K562 (cell line): ENCODE measurements around the gene LRRC43. TPM values are rescaled to one million over a fixed set of nuclear protein-coding genes. Genes with fewer than 3 reads are reported as not detected.
A peak's percentile ranks its signal among the peaks of the same experiment; 100 is the strongest.

Experiments
- ATAC-seq: fragments of 200-7000 bp; cut with Tn5 transposase; 3 replicates; pipeline ENCODE4 v1.9.1; 2020; ENCODE audit warnings: moderate library complexity
- BruUV-seq: library from RNA; stranded (reverse); fragments of 400-500 nt; replicated peaks from 2 replicates; lab custom pipeline; 2021; lab: Mats Ljungman, UMichigan
- CTCF ChIA-PET: fragments of 300-600 bp; formaldehyde crosslinking; extraction: SDS; loops from one replicate; lab custom pipeline; 2021; ENCODE audit warnings: low intra/inter-chr PET ratio; lab: Yijun Ruan, JAX
- POLR2A ChIA-PET: fragments of 300-600, 350-650 bp; sonication (Branson Sonifier 250); formaldehyde crosslinking; extraction: SDS; loops from one replicate; lab custom pipeline; 2021; ENCODE audit warnings: antibody characterized with exemption, inconsistent platforms; lab: Yijun Ruan, JAX
- DNase-seq, 4 experiments: peaks; one replicate each; pipeline versions ENCODE4 v3.0.0 to v3.0.0-alpha.2; 2011 to 2018; ENCODE audit warnings: low spot score in 3 of 4, mixed read lengths in 3 of 4; ENCODE audit errors: extremely low read depth in 1 of 4
- FAIRE-seq: peaks from 2 replicates; lab custom pipeline; 2011; peaks lifted over from hg19 to GRCh38; lab: Jason Lieb, UNC
- H2AFZ ChIP-seq: 2 replicates; pipeline ENCODE4 v1.6.0; 2011; ENCODE audit warnings: low read depth, low read length, control low read depth, inconsistent platforms
- H3K27ac ChIP-seq: fragments of 200-600 bp; 3 replicates; pipeline ENCODE4 v1.8.0; 2011; ENCODE audit warnings: low read depth, mild to moderate bottlenecking, control low read depth, inconsistent platforms, low read length, moderate library complexity, mixed read lengths; ENCODE audit errors: extremely low read depth
- H3K27me3 ChIP-seq, 2 experiments: fragments of 300-600 bp in 1 of 2; 2 replicates in 1 of 2; 3 replicates in 1 of 2; pipeline versions ENCODE4 v1.6.0 to v1.8.0; 2011; ENCODE audit warnings: inconsistent platforms in 2 of 2, low read length in 2 of 2, mild to moderate bottlenecking in 1 of 2, mixed read lengths in 1 of 2, moderate library complexity in 1 of 2; ENCODE audit not compliant: control insufficient read depth in 2 of 2, insufficient read depth in 2 of 2
- H3K36me3 ChIP-seq: fragments of 300-600 bp; 3 replicates; pipeline ENCODE4 v1.8.0; 2011; ENCODE audit warnings: mild to moderate bottlenecking, low read length, inconsistent platforms; ENCODE audit not compliant: control insufficient read depth, insufficient read depth
- H3K4me1 ChIP-seq, 2 experiments: fragments of 200-600 bp in 1 of 2; replicated peaks in 1 of 2; 2 replicates in 1 of 2; 3 replicates in 1 of 2; pipeline versions ENCODE4 v1.5.1 to v1.8.0; 2011; ENCODE audit warnings: inconsistent platforms in 2 of 2, low read length in 2 of 2, mild to moderate bottlenecking in 1 of 2, mixed read lengths in 1 of 2, moderate library complexity in 1 of 2; ENCODE audit not compliant: control insufficient read depth in 2 of 2, insufficient read depth in 2 of 2
- H3K4me2 ChIP-seq: 2 replicates; pipeline ENCODE4 v1.6.1; 2011; ENCODE audit warnings: low read length, control low read depth, inconsistent platforms, mixed read lengths; ENCODE audit not compliant: insufficient read depth
- H3K4me3 ChIP-seq: fragments of 200-600 bp; sonication (generic), shearing (Covaris generic); 2 replicates; pipeline ENCODE4 v1.5.1; 2016; ENCODE audit warnings: control low read depth, inconsistent platforms
- H3K79me2 ChIP-seq: fragments of 200-600 bp; 3 replicates; pipeline ENCODE4 v1.8.0; 2011; ENCODE audit warnings: low read length, inconsistent platforms; ENCODE audit not compliant: control insufficient read depth, insufficient read depth
- H3K9ac ChIP-seq, 2 experiments: 2 replicates each; pipeline versions ENCODE4 v1.6.0 to v1.6.1; 2011; ENCODE audit warnings: low read depth in 2 of 2, low read length in 2 of 2, control low read depth in 1 of 2, inconsistent platforms in 1 of 2, mild to moderate bottlenecking in 1 of 2, mixed read lengths in 1 of 2; ENCODE audit not compliant: insufficient read depth in 1 of 2
- H3K9me1 ChIP-seq: one replicate; pipeline ENCODE4 v1.6.0; 2011; ENCODE audit warnings: inconsistent platforms, mild to moderate bottlenecking, low read length, moderate library complexity; ENCODE audit not compliant: control insufficient read depth, insufficient read depth
- H3K9me3 ChIP-seq: replicated peaks from 2 replicates; pipeline ENCODE4 v1.5.1; 2011; ENCODE audit warnings: low read depth, low read length, inconsistent platforms; ENCODE audit not compliant: control insufficient read depth, insufficient read depth
- H4K20me1 ChIP-seq: replicated peaks from 2 replicates; pipeline ENCODE4 v1.6.1; 2011; ENCODE audit warnings: low read length, inconsistent platforms, mixed read lengths; ENCODE audit not compliant: control insufficient read depth, insufficient read depth
- FUS ChIP-seq: fragments of 200-400 bp; formaldehyde crosslinking; optimal IDR thresholded peaks from 2 replicates; pipeline ENCODE3; 2017; ENCODE audit warnings: low read depth, low read length
- GATAD2A ChIP-seq: fragments of 450-650 bp; IDR thresholded peaks from 2 replicates; pipeline ENCODE4 v1.6.1; 2017
- ILK ChIP-seq: fragments of 450-650 bp; IDR thresholded peaks from 2 replicates; pipeline ENCODE4 v1.6.1; 2016; ENCODE audit warnings: missing genetic modification characterization, low read depth, mild to moderate bottlenecking, missing compliant biosample characterization, moderate library complexity, borderline replicate concordance
- PCBP1 ChIP-seq: fragments of 200-400 bp; formaldehyde crosslinking; IDR thresholded peaks from 2 replicates; pipeline ENCODE4 v1.6.1; 2018; ENCODE audit warnings: mild to moderate bottlenecking, low read depth, low read length; ENCODE audit not compliant: poor library complexity, severe bottlenecking
- U2AF1 ChIP-seq: fragments of 200-400 bp; formaldehyde crosslinking; optimal IDR thresholded peaks from 2 replicates; pipeline ENCODE3; 2017; ENCODE audit warnings: mild to moderate bottlenecking, low read depth, low read length, moderate library complexity
- ZNF239 ChIP-seq: fragments of 250-450 bp; sonication (Bioruptor Pico); IDR thresholded peaks from 2 replicates; pipeline ENCODE4 v1.4.0; 2020; ENCODE audit warnings: mild to moderate bottlenecking
- WGBS: fragments of 100-300 bp; shearing (Covaris generic); methylation state at CpG from one replicate; pipeline ENCODE4 v1.1.6; 2016; ENCODE audit warnings: low coverage, mixed read lengths; ENCODE audit not compliant: insufficient coverage; ENCODE audit errors: missing lambda C conversion rate; 5-methylcytosine and 5-hydroxymethylcytosine counted together
- in situ Hi-C: fragments of 300-500 bp; cut with MboI; formaldehyde crosslinking; loops from 4 replicates; pipeline ENCODE4 v1.15.0; 2018; ENCODE audit warnings: inconsistent platforms, mixed read lengths
- intact Hi-C: fragments of 100-400 bp; cut with micrococcal nuclease; formaldehyde crosslinking; loops from 2 replicates; pipeline ENCODE4 v1.14.2; 2022
- polyA plus RNA-seq, 8 experiments: library from polyadenylated mRNA; depleted of rRNA in 4 of 8; stranded (reverse) in 5 of 8; unstranded in 3 of 8; fragments of >200 nt; fragmentation: Nextera tagmentation in 2 of 8; fragmentation: Illumina TruSeq in 1 of 8; extraction: Ambion mirVana in 2 of 8; extraction: Trizol in 1 of 8; gene quantifications; 2 replicates each; pipeline versions ENCODE4 v1.2.1 to v1.2.3, GENCODE V29; 2011 to 2014; ENCODE audit warnings: inconsistent platforms in 1 of 8, missing spikeins in 1 of 8
- total RNA-seq, 7 experiments: library from RNA; depleted of rRNA in 6 of 7; stranded (reverse); fragments of >200 nt in 6 of 7; fragmentation: Illumina TruSeq in 2 of 7; extraction: Trizol in 2 of 7; gene quantifications; 2 replicates each; pipeline versions ENCODE4 v1.2.1 to v1.2.3, GENCODE V29; 2011 to 2021; ENCODE audit warnings: low replicate concordance in 1 of 7
- TF ChIP-seq, protein P1 (sequence below): sonication (generic); IDR thresholded peaks from 2 replicates; pipeline ENCODE4 v1.6.1; 2016
- TF ChIP-seq, protein P2 (sequence below): fragments of 450-650 bp; IDR thresholded peaks from 2 replicates; pipeline ENCODE4 v1.6.1; 2016
- TF ChIP-seq, protein P3 (sequence below), 2 experiments: IDR thresholded peaks; 2 replicates each; pipeline ENCODE4 v1.6.1; 2012; ENCODE audit warnings: improper control_type of control experiment in 2 of 2, low read depth in 2 of 2, low read length in 2 of 2, borderline replicate concordance in 1 of 2
- TF ChIP-seq, protein P4 (sequence below), 2 experiments: fragments of 450-650 bp; formaldehyde crosslinking in 1 of 2; IDR thresholded peaks; 2 replicates each; pipeline versions ENCODE4 v1.4.0 to v1.6.1; 2014 to 2020; ENCODE audit warnings: mild to moderate bottlenecking in 2 of 2, borderline replicate concordance in 1 of 2, low read depth in 1 of 2

LRRC43 gene
- total and polyA plus RNA-seq, 9 of the 15 experiments (the other 6 are each of a cell fraction or from before 2014, with no cell fraction given): 0.19 TPM; not detected in 8

DNA sequence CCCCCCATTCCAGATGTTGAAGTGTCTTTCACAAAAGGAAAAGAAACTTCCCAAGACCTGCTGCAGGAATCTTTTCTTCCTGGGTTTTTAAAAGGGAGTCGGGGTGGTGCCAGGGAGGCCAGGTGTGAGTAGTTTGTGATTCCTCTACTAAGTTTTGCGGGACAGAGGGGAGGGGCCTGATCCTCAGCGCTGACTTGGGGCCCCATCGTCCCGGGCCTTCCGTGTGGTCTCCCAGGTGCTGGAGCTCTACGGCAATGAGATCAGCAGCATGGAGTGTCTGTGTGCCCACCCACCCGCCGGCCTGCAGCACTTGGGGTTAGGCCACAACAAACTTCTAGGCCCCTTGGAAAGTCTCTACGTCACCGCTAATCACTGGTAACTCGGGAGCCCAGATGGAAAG is 4.5 kb downstream of the LRRC43 start:
- ChIA-PET POLR2A (no interaction called here), CTCF (no interaction called here)
- in situ Hi-C loops (no loop called here), intact Hi-C loops (no loop called here)
- FAIRE-seq: no peak
- H3K4me3 ChIP-seq: no peak overlapping the region
- no peaks in the 10 kb centered on the region for H4K20me1 ChIP-seq
- DNase-seq: peak in 1 of 4 experiments; percentile 5
- no peaks in the 10 kb centered on the region for H3K9me1 ChIP-seq
- no TSS peak for BruUV-seq
- H3K9ac ChIP-seq: no peak overlapping the region
- no peaks in the 10 kb centered on the region for H3K27me3 ChIP-seq
- H3K4me1 ChIP-seq: peaks cover 5 to 19% of the 10 kb centered on the region in 2 experiments; a peak in 4 of 5 replicates
- no peaks in the 10 kb centered on the region for H3K79me2 ChIP-seq
- H3K36me3 ChIP-seq: no peaks in the 10 kb centered on the region
- WGBS: 51% methylated on average over 12 of the region's 12 CpGs
- no peaks in the 10 kb centered on the region for H3K9me3 ChIP-seq
- no peak overlapping the region for H2AFZ ChIP-seq
- no peak overlapping the region for H3K4me2 ChIP-seq
- H3K27ac ChIP-seq: no peak overlapping the region
- no peak for ATAC-seq
- TF ChIP-seq ILK (tag) (no peak), FUS (no peak), PCBP1 (no peak), U2AF1 (no peak), GATAD2A (no peak), ZNF239 (CRISPR knock-in tag) (no peak)
- TF ChIP-seq, protein P1, sequence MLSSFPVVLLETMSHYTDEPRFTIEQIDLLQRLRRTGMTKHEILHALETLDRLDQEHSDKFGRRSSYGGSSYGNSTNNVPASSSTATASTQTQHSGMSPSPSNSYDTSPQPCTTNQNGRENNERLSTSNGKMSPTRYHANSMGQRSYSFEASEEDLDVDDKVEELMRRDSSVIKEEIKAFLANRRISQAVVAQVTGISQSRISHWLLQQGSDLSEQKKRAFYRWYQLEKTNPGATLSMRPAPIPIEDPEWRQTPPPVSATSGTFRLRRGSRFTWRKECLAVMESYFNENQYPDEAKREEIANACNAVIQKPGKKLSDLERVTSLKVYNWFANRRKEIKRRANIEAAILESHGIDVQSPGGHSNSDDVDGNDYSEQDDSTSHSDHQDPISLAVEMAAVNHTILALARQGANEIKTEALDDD: no peak
- TF ChIP-seq, protein P2, sequence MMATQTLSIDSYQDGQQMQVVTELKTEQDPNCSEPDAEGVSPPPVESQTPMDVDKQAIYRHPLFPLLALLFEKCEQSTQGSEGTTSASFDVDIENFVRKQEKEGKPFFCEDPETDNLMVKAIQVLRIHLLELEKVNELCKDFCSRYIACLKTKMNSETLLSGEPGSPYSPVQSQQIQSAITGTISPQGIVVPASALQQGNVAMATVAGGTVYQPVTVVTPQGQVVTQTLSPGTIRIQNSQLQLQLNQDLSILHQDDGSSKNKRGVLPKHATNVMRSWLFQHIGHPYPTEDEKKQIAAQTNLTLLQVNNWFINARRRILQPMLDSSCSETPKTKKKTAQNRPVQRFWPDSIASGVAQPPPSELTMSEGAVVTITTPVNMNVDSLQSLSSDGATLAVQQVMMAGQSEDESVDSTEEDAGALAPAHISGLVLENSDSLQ: no peak
- TF ChIP-seq, protein P3, sequence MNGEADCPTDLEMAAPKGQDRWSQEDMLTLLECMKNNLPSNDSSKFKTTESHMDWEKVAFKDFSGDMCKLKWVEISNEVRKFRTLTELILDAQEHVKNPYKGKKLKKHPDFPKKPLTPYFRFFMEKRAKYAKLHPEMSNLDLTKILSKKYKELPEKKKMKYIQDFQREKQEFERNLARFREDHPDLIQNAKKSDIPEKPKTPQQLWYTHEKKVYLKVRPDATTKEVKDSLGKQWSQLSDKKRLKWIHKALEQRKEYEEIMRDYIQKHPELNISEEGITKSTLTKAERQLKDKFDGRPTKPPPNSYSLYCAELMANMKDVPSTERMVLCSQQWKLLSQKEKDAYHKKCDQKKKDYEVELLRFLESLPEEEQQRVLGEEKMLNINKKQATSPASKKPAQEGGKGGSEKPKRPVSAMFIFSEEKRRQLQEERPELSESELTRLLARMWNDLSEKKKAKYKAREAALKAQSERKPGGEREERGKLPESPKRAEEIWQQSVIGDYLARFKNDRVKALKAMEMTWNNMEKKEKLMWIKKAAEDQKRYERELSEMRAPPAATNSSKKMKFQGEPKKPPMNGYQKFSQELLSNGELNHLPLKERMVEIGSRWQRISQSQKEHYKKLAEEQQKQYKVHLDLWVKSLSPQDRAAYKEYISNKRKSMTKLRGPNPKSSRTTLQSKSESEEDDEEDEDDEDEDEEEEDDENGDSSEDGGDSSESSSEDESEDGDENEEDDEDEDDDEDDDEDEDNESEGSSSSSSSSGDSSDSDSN (IDR thresholded peaks at IDR 0.05; ENCODE audit: borderline replicate concordance in 1 of 2, low read depth in 2 of 2, low read length in 2 of 2): no peak
- TF ChIP-seq, protein P4, sequence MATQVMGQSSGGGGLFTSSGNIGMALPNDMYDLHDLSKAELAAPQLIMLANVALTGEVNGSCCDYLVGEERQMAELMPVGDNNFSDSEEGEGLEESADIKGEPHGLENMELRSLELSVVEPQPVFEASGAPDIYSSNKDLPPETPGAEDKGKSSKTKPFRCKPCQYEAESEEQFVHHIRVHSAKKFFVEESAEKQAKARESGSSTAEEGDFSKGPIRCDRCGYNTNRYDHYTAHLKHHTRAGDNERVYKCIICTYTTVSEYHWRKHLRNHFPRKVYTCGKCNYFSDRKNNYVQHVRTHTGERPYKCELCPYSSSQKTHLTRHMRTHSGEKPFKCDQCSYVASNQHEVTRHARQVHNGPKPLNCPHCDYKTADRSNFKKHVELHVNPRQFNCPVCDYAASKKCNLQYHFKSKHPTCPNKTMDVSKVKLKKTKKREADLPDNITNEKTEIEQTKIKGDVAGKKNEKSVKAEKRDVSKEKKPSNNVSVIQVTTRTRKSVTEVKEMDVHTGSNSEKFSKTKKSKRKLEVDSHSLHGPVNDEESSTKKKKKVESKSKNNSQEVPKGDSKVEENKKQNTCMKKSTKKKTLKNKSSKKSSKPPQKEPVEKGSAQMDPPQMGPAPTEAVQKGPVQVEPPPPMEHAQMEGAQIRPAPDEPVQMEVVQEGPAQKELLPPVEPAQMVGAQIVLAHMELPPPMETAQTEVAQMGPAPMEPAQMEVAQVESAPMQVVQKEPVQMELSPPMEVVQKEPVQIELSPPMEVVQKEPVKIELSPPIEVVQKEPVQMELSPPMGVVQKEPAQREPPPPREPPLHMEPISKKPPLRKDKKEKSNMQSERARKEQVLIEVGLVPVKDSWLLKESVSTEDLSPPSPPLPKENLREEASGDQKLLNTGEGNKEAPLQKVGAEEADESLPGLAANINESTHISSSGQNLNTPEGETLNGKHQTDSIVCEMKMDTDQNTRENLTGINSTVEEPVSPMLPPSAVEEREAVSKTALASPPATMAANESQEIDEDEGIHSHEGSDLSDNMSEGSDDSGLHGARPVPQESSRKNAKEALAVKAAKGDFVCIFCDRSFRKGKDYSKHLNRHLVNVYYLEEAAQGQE (IDR thresholded peaks at IDR 0.05; ENCODE audit: borderline replicate concordance): no peak
- TF ChIP-seq, protein P4 (CRISPR knock-in tag; IDR thresholded peaks at IDR 0.05; ENCODE audit: low read depth): no peak
